Bone marrow (tissue), 2 donors: Measurements from ENCODE around the gene RCSD1.

Source experiments
- DNase-seq, 2 donors: peaks; one replicate each; lab custom pipeline; 2025; lab: John Stamatoyannopoulos, UW

Gene RCSD1

GRCh38 chr1:167641786-167642500 is 11.9 kb downstream of the RCSD1 start:
- no peak for DNase-seq

GRCh38 chr1:167642501-167642826 is 12.4 kb downstream of the RCSD1 start:
- no peak for DNase-seq

- DNase-seq, result no peak
These were observed 13.4 kb downstream of the RCSD1 start for GRCh38 chr1:167643441-167643840.

- no peak for DNase-seq
These were observed 14.5 kb downstream of the RCSD1 start for GRCh38 chr1:167644551-167644950.

GRCh38 chr1:167645140-167645541 is 15.1 kb downstream of the RCSD1 start:
- no peak for DNase-seq

- DNase-seq, result no peak
These were observed 15.8 kb downstream of the RCSD1 start for GRCh38 chr1:167645625-167646414.

- DNase-seq, result no peak
These were observed 18.3 kb downstream of the RCSD1 start for GRCh38 chr1:167648252-167648849.

- DNase-seq, result no peak
These were observed 19.1 kb downstream of the RCSD1 start for GRCh38 chr1:167648978-167649744.

- peak in 1 of 2 donors; percentile 54 for DNase-seq
These were observed 20.5 kb downstream of the RCSD1 start for GRCh38 chr1:167650269-167651160.

GRCh38 chr1:167651161-167651693 is 21.2 kb downstream of the RCSD1 start:
- no peak for DNase-seq

- no peak for DNase-seq
These were observed 25.0 kb downstream of the RCSD1 start for GRCh38 chr1:167654975-167655575.

- no peak for DNase-seq
These were observed 26.6 kb downstream of the RCSD1 start for GRCh38 chr1:167656657-167657056.

- no peak for DNase-seq
These were observed 28.7 kb downstream of the RCSD1 start for GRCh38 chr1:167658574-167659328.

GRCh38 chr1:167659450-167659849 is 29.4 kb downstream of the RCSD1 start:
- no peak for DNase-seq

- no peak for DNase-seq
These were observed 29.8 kb downstream of the RCSD1 start for GRCh38 chr1:167659881-167660280.

- DNase-seq, result no peak
These were observed 31.7 kb downstream of the RCSD1 start for GRCh38 chr1:167661527-167662426.

- no peak for DNase-seq
These were observed 33.2 kb downstream of the RCSD1 start for GRCh38 chr1:167663002-167663772.

GRCh38 chr1:167665469-167665868 is 35.4 kb downstream of the RCSD1 start:
- no peak for DNase-seq
